ENCODE results near the gene HELZ.

Gene HELZ

GRCh38 chr17:67055811-67056745, 188.9 kb downstream of the HELZ start:
- no peak for DNase-seq (ENCODE audit: low read depth)
- no peak overlapping the region for H3K4me3 ChIP-seq (ENCODE audit: low read depth, low read length)
- no peak for TF ChIP-seq CTCF (IDR thresholded peaks at IDR 0.05; ENCODE audit: low read depth, low read length, missing control alignments)
- in situ Hi-C loops (cut with HindIII; ENCODE audit: low sequenced_read_pairs) = no loop called here

DNA sequence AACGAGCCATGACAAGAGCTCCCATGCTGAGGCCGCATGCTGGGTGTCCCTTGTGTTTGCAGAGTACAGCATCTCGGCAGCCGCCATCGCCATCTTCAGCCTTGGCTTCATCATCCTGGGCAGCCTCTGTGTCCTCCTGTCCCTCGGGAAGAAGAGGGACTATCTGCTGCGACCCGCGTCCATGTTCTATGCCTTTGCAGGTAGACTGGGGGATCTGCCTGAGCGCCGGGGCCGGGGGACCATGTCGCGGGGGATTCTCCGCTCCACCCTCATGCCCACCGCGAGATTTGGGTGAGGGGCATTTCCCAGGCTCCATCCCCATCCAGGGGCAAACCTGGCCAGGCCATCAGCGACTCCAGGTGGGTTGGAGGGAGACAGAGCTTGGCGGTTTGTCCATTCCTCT, 190.0 kb downstream of the HELZ start:
- no peak overlapping the region for H3K4me3 ChIP-seq (ENCODE audit: low read depth, low read length)
- DNase-seq (ENCODE audit: low read depth) = no peak
- TF ChIP-seq CTCF (IDR thresholded peaks at IDR 0.05; ENCODE audit: low read depth, low read length, missing control alignments) = no peak
- in situ Hi-C loops (cut with HindIII; ENCODE audit: low sequenced_read_pairs) = no loop called here

DNA sequence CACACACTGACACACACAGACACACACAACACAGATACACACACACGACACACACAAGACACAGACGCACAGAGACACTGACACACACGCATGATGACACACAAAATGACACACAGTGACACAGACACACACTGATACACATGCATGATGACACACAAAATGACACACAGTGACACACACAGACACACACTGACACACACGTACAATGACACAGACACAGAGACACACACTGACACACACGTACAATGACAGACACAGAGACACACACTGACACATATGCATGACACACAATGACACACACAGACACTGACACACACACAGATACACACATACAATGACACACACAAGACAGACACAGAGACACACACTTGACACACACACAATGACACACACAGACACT, 190.4 kb downstream of the HELZ start:
- no peak overlapping the region for H3K4me3 ChIP-seq (ENCODE audit: low read depth, low read length)
- in situ Hi-C loops (cut with HindIII; ENCODE audit: low sequenced_read_pairs) = no loop called here
- TF ChIP-seq CTCF (IDR thresholded peaks at IDR 0.05; ENCODE audit: low read depth, low read length, missing control alignments) = no peak
- no peak for DNase-seq (ENCODE audit: low read depth)

- no peak overlapping the region for H3K4me3 ChIP-seq (ENCODE audit: low read depth, low read length)
- TF ChIP-seq CTCF (IDR thresholded peaks at IDR 0.05; ENCODE audit: low read depth, low read length, missing control alignments) = no peak
- no peak for DNase-seq (ENCODE audit: low read depth)
- in situ Hi-C loops (cut with HindIII; ENCODE audit: low sequenced_read_pairs) = no loop called here
Observed at GRCh38 chr17:67054011-67054591, 190.9 kb downstream of the HELZ start.

GRCh38 chr17:67053438-67054000, 191.5 kb downstream of the HELZ start:
- in situ Hi-C loops (cut with HindIII; ENCODE audit: low sequenced_read_pairs) = no loop called here
- no peak for DNase-seq (ENCODE audit: low read depth)
- H3K4me3 ChIP-seq (ENCODE audit: low read depth, low read length) = no peak overlapping the region
- TF ChIP-seq CTCF (IDR thresholded peaks at IDR 0.05; ENCODE audit: low read depth, low read length, missing control alignments) = no peak

DNA sequence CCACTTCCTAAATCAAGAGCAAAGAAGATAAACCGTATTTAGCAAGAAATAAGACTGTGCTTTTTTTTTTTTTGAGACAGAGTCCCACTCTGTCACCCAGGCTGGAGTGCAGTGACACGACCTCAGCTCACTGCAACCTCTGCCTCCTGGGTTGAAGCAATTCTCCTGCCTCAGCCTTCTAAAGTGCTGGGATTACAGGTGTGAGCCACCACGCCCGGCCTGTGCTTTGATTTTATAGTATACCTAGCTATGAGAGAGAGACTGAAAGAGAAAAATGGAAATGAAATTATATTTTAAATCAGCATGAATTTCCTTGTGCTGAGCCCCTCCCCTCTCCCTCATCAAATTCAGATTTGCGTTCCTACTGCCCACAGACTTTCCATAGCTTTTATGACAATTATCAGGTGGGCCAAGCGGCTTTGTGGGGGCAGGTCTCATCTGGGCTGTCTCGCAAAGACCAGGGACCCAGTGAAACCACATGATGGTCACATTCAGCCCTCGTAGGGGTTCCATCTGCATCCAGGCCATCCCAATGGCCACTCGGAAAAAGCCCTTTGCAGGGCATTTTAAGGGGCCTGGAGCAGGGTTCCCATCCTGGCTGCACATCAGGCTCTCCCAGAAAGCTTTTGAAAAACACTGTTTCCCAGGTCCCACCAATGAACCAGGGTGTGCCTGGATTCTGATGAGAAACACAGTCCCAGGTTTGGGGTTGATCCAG, 192.1 kb downstream of the HELZ start:
- no peak for TF ChIP-seq CTCF (IDR thresholded peaks at IDR 0.05; ENCODE audit: low read depth, low read length, missing control alignments)
- in situ Hi-C loops (cut with HindIII; ENCODE audit: low sequenced_read_pairs) = no loop called here
- H3K4me3 ChIP-seq (ENCODE audit: low read depth, low read length) = no peak overlapping the region
- no peak for DNase-seq (ENCODE audit: low read depth)

Measured in astrocyte of the cerebellum (primary cell).